Prostate gland (tissue), 2 donors: ENCODE measurements around the gene POU3F1. TPM values are rescaled to one million over a fixed set of nuclear protein-coding genes. Genes with fewer than 3 reads are reported as not detected.

Experiments
- DNase-seq: peaks from one replicate; pipeline ENCODE4 v3.0.0-alpha.2; 2019; ENCODE audit warnings: low spot score
- H3K27ac ChIP-seq, 2 donors: fragments of 200-600 bp; sonication (generic); 2 replicates each; pipeline ENCODE4 v1.5.1; 2017 to 2019
- H3K27me3 ChIP-seq: fragments of 200-600 bp; sonication (generic); replicated peaks from 2 replicates; pipeline ENCODE4 v1.5.1; 2019; ENCODE audit not compliant: insufficient read depth
- H3K36me3 ChIP-seq, 2 donors: fragments of 200-600 bp; sonication (generic); 1 replicate in 1 of 2; 2 replicates in 1 of 2; pipeline versions ENCODE4 v1.5.1 to v1.8.1; 2017 to 2019
- H3K4me1 ChIP-seq: fragments of 200-600 bp; sonication (generic); replicated peaks from 2 replicates; pipeline ENCODE4 v1.5.1; 2019
- H3K4me3 ChIP-seq, 2 donors: fragments of 200-600 bp; sonication (generic); 2 replicates each; pipeline ENCODE4 v1.5.1; 2017 to 2019
- H3K9me3 ChIP-seq: fragments of 200-600 bp; sonication (generic); 2 replicates; pipeline ENCODE4 v1.5.1; 2017
- POLR2A ChIP-seq: fragments of 450-650 bp; IDR thresholded peaks from one replicate; pipeline ENCODE4 v1.6.1; 2016; ENCODE audit warnings: antibody characterized with exemption, mild to moderate bottlenecking
- POLR2AphosphoS5 ChIP-seq: sonication (generic); formaldehyde crosslinking; IDR thresholded peaks from one replicate; pipeline ENCODE4 v1.6.1; 2017; ENCODE audit warnings: antibody characterized with exemption
- WGBS: methylation state at CpG from one replicate; pipeline ENCODE4 v1.1.5; 2018; 5-methylcytosine and 5-hydroxymethylcytosine counted together
- intact Hi-C: fragments of 100-400 bp; cut with DNase I; formaldehyde crosslinking; loops from one replicate; pipeline ENCODE4 v1.14.2; 2022
- total RNA-seq, 2 donors: library from RNA; depleted of rRNA; stranded (reverse); fragments of >200 nt; gene quantifications; one replicate each; pipeline ENCODE4 v1.1.0, GENCODE V29; 2016
- TF ChIP-seq, protein P1 (sequence below), 4 experiments: fragments of 200-600 bp in 2 of 4; fragments of 450-650 bp in 2 of 4; sonication (generic) in 2 of 4; IDR thresholded peaks; 1 replicate in 3 of 4; 2 replicates in 1 of 4; pipeline ENCODE4 v1.5.1; 2016 to 2019; ENCODE audit warnings: antibody characterized with exemption in 4 of 4, mild to moderate bottlenecking in 2 of 4, moderate library complexity in 2 of 4

The POU3F1 gene
- total RNA-seq, 2 donors from 2014 or later, result 0.09 to 3.4 TPM

DNA sequence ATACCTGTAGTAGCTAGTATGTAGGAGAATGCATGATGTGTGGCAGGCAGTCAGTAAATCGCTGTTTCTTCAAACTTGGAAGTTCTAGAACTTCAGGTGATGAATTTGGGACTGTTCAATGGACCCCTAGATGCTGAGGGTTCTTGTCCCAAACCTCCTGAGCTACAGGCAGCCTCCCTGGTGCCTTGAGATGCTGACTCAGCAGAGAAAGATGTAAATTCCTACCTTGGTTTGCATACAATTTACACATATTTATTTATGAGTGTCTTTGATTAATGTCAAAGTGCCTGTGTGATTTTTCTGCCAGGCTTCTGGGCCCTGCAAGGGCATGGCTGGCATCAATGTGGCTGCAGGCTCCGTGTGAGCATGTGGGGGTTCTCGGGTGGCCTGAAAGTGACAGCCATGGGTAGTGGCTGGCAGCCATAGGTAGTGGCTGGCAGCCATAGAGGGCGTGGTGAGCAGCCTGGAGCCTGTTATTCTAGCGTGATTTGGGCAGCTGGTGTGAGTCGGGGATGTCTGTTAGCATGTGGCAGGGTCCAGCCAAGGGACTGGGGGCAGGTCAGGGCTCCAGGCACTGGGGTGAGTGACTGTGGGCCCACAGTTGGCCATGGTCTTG lies 13.2 kb upstream of the POU3F1 start:
- no peak for DNase-seq
- Histone ChIP-seq H3K9me3 (no peaks in the 10 kb centered on the region), H3K27ac (no peak overlapping the region), H3K27me3 (no peaks in the 10 kb centered on the region), H3K4me1 (no peaks in the 10 kb centered on the region), H3K4me3 (no peak overlapping the region), H3K36me3 (no peaks in the 10 kb centered on the region)
- TF ChIP-seq, protein P1, sequence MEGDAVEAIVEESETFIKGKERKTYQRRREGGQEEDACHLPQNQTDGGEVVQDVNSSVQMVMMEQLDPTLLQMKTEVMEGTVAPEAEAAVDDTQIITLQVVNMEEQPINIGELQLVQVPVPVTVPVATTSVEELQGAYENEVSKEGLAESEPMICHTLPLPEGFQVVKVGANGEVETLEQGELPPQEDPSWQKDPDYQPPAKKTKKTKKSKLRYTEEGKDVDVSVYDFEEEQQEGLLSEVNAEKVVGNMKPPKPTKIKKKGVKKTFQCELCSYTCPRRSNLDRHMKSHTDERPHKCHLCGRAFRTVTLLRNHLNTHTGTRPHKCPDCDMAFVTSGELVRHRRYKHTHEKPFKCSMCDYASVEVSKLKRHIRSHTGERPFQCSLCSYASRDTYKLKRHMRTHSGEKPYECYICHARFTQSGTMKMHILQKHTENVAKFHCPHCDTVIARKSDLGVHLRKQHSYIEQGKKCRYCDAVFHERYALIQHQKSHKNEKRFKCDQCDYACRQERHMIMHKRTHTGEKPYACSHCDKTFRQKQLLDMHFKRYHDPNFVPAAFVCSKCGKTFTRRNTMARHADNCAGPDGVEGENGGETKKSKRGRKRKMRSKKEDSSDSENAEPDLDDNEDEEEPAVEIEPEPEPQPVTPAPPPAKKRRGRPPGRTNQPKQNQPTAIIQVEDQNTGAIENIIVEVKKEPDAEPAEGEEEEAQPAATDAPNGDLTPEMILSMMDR (IDR thresholded peaks at IDR 0.05), result no peak
- TF ChIP-seq POLR2AphosphoS5 (no peak), POLR2A (no peak)
- intact Hi-C loops, result no loop called here
- WGBS, result 57% methylated on average over 6 of the region's 6 CpGs

DNA sequence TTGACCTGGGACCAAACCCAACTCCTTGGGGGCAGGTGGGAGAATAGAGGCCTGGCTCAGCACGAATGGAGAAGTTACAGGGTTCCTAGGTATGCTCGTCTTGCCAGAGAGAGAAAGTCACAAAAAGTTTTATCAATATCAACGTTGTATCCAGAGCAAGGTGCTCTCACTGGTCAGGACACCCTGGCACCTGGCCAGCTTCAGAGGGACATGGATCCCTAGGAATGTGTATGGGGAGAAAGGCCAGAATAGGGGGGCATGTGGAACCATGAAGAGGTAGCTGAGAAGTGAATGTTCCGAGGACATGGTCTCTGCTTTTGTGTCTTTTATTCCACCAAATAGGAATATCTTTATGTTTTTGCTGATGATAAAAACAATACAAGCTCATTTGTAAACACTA lies 9.4 kb upstream of the POU3F1 start:
- DNase-seq, result no peak
- TF ChIP-seq, protein P1 (IDR thresholded peaks at IDR 0.05), result no peak
- TF ChIP-seq POLR2A (no peak), POLR2AphosphoS5 (no peak)
- H3K4me1 ChIP-seq, result no peaks in the 10 kb centered on the region
- H3K4me3 ChIP-seq, result no peak overlapping the region
- peaks cover 2% of the 10 kb centered on the region for H3K27me3 ChIP-seq
- no peaks in the 10 kb centered on the region for H3K9me3 ChIP-seq
- H3K27ac ChIP-seq, result no peak overlapping the region
- intact Hi-C loops, result no loop called here
- no peaks in the 10 kb centered on the region for H3K36me3 ChIP-seq
- 87% methylated on average over 4 of the region's 4 CpGs for WGBS

DNA sequence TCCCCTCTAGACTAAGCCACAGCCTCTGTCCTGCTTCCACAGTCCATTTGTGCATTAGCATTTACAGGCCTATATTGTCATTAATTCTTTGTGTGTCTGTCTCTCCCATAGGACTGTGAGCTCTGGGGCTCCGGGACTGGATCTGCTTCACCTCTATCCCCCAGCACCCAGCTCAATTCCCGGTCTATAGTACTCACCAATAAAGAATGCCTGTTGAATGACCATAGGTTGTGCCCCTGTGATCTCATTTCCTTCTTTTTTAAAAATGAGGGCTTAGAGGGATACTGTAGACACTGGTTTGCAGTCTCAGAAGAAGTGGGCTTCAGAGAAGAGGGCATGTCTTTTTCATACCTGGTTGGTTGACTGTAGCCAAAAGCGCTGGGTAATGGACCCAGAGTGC lies 8.8 kb upstream of the POU3F1 start:
- Histone ChIP-seq H3K4me3 (no peak overlapping the region), H3K4me1 (no peaks in the 10 kb centered on the region), H3K36me3 (no peaks in the 10 kb centered on the region), H3K9me3 (no peaks in the 10 kb centered on the region), H3K27me3 (peaks cover 3% of the 10 kb centered on the region), H3K27ac (no peak overlapping the region)
- TF ChIP-seq POLR2AphosphoS5, result no peak
- TF ChIP-seq, protein P1 (IDR thresholded peaks at IDR 0.05), result no peak
- no peak for TF ChIP-seq POLR2A
- intact Hi-C loops, result no loop called here
- WGBS, result 92% methylated on average over 3 of the region's 3 CpGs
- no peak for DNase-seq

DNA sequence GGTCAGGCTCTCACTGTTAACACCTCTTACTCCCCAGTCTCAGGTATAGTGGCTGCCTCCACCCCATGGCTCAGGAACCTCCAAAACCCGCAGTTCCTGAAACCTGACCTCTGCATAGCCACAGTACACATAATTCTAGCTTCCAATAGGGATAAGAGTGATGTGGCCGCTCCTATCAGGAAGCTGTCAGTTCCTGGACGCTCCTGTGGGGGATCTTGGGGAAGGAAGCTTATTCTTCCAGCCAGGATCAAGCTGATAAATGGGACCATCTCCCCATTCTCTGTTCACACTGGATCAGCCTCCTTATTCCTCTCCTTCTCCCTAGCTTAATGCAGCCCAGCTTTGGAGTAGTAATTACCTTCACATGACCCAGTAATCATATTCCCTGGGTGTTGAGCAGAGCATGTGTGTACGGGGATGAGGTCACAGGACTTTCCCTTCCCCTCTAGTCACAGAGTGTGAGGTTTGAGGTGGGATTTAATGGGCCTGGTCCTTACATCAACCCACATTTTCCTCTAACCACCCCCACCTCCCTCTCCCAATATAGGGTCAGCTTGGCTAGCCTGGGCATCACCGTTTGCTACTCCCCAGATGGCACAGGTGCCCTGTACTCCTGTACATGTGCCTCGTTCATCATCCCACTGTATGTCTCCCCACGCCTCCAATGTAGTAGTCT lies 7.0 kb upstream of the POU3F1 start:
- Histone ChIP-seq H3K27me3 (peaks cover 7% of the 10 kb centered on the region), H3K4me1 (no peaks in the 10 kb centered on the region), H3K4me3 (no peak overlapping the region), H3K27ac (no peak overlapping the region), H3K9me3 (no peaks in the 10 kb centered on the region), H3K36me3 (no peaks in the 10 kb centered on the region)
- no peak for DNase-seq
- TF ChIP-seq POLR2AphosphoS5 (no peak), POLR2A (no peak)
- TF ChIP-seq, protein P1 (IDR thresholded peaks at IDR 0.05), result no peak
- 81% methylated on average over 7 of the region's 7 CpGs for WGBS
- intact Hi-C loops, result no loop called here
